Vagina (tissue), 2 donors: ENCODE measurements around the gene NABP1. TPM values are rescaled to one million over a fixed set of nuclear protein-coding genes. Genes with fewer than 3 reads are reported as not detected.
"Not testable (repeated sequence)": the region's sequence is repeated elsewhere in the genome, so short reads cannot be mapped to it uniquely, and the experiment has no call there.

Experiments used
- DNase-seq, 2 donors: peaks; one replicate each; pipeline ENCODE4 v3.0.0-alpha.2; 2017; ENCODE audit errors: extremely low spot score in 2 of 2
- H3K27ac ChIP-seq: fragments of 200-600 bp; sonication (generic); one replicate; pipeline ENCODE4 v1.5.1; 2019
- H3K27me3 ChIP-seq: fragments of 200-600 bp; sonication (generic); one replicate; pipeline ENCODE4 v1.5.1; 2019
- H3K36me3 ChIP-seq, 2 donors: fragments of 200-600 bp; sonication (generic); one replicate each; pipeline ENCODE4 v1.5.1; 2017 to 2019
- H3K4me1 ChIP-seq: fragments of 200-600 bp; sonication (generic); one replicate; pipeline ENCODE4 v1.5.1; 2019
- H3K4me3 ChIP-seq, 2 donors: fragments of 200-600 bp; sonication (generic); 1 replicate in 1 of 2; 2 replicates in 1 of 2; pipeline ENCODE4 v1.5.1; 2016 to 2019
- H3K9me3 ChIP-seq: fragments of 200-600 bp; sonication (generic); one replicate; pipeline ENCODE4 v1.5.1; 2019
- CTCF ChIP-seq, 3 experiments: fragments of 450-650 bp in 2 of 3; fragments of 200-600 bp in 1 of 3; sonication (generic) in 1 of 3; IDR thresholded peaks; one replicate each; pipeline ENCODE4 v1.5.1; 2017 to 2019; ENCODE audit warnings: antibody characterized with exemption in 3 of 3, mild to moderate bottlenecking in 2 of 3, moderate library complexity in 2 of 3
- POLR2A ChIP-seq, 2 donors: fragments of 450-650 bp; IDR thresholded peaks; one replicate each; pipeline ENCODE4 v1.6.1; 2017; ENCODE audit warnings: antibody characterized with exemption in 2 of 2, mild to moderate bottlenecking in 2 of 2, moderate library complexity in 2 of 2
- POLR2AphosphoS5 ChIP-seq, 2 donors: sonication (generic); formaldehyde crosslinking; IDR thresholded peaks; one replicate each; pipeline ENCODE4 v1.9.0; 2017; ENCODE audit warnings: antibody characterized with exemption in 2 of 2, mild to moderate bottlenecking in 2 of 2, low read depth in 1 of 2; ENCODE audit not compliant: insufficient read depth in 1 of 2
- intact Hi-C: fragments of 100-400 bp; cut with DNase I; formaldehyde crosslinking; loops from one replicate; pipeline ENCODE4 v1.15.1; 2023
- total RNA-seq: library from RNA; depleted of rRNA; stranded (reverse); fragments of >200 nt; gene quantifications from one replicate; pipeline ENCODE4 v1.2.3, GENCODE V29; 2016

Gene NABP1
- total RNA-seq, 1 donor from 2014 or later: 35.1 TPM

- H3K27me3 ChIP-seq: no peaks in the 10 kb centered on the region
- no peak overlapping the region for H3K4me3 ChIP-seq
- H3K9me3 ChIP-seq: no peaks in the 10 kb centered on the region
- no peaks in the 10 kb centered on the region for H3K36me3 ChIP-seq
- H3K4me1 ChIP-seq: peaks cover 1% of the 10 kb centered on the region
- no peak for DNase-seq
- no peak overlapping the region for H3K27ac ChIP-seq
- intact Hi-C loops: no loop called here
- TF ChIP-seq POLR2AphosphoS5 (IDR thresholded peaks at IDR 0.05; ENCODE audit: insufficient read depth in 1 of 2, low read depth in 1 of 2): no peak
- TF ChIP-seq CTCF (IDR thresholded peaks at IDR 0.05): no peak
Observed at GRCh38 chr2:191643429-191643828, 34.5 kb upstream of the NABP1 start.

GRCh38 chr2:191644613-191645012 is 33.3 kb upstream of the NABP1 start:
- intact Hi-C loops: not testable (repeated sequence)

GRCh38 chr2:191645032-191645431 is 32.9 kb upstream of the NABP1 start:
- H3K9me3 ChIP-seq: no peaks in the 10 kb centered on the region
- no peak for TF ChIP-seq POLR2AphosphoS5 (IDR thresholded peaks at IDR 0.05; ENCODE audit: insufficient read depth in 1 of 2, low read depth in 1 of 2)
- no peak for TF ChIP-seq CTCF (IDR thresholded peaks at IDR 0.05)
- TF ChIP-seq POLR2A (IDR thresholded peaks at IDR 0.05): no peak
- DNase-seq: no peak
- no peaks in the 10 kb centered on the region for H3K36me3 ChIP-seq
- H3K4me3 ChIP-seq: no peak overlapping the region
- H3K27ac ChIP-seq: no peak overlapping the region
- no peaks in the 10 kb centered on the region for H3K27me3 ChIP-seq
- H3K4me1 ChIP-seq: no peaks in the 10 kb centered on the region
- intact Hi-C loops: no loop called here

More at GRCh38 chr2:191644613-191645012, 33.3 kb upstream of the NABP1 start:
- not testable (repeated sequence) for H3K4me1 ChIP-seq, H3K4me3 ChIP-seq, H3K27ac ChIP-seq, H3K27me3 ChIP-seq, H3K9me3 ChIP-seq, H3K36me3 ChIP-seq, DNase-seq

GRCh38 chr2:191645434-191646162 is 32.3 kb upstream of the NABP1 start:
- DNase-seq: no peak
- Histone ChIP-seq H3K27me3 (no peaks in the 10 kb centered on the region), H3K4me3 (no peak overlapping the region), H3K4me1 (no peaks in the 10 kb centered on the region), H3K27ac (no peak overlapping the region), H3K9me3 (no peaks in the 10 kb centered on the region), H3K36me3 (no peaks in the 10 kb centered on the region)
- no peak for TF ChIP-seq POLR2AphosphoS5 (IDR thresholded peaks at IDR 0.05; ENCODE audit: insufficient read depth in 1 of 2, low read depth in 1 of 2)
- TF ChIP-seq CTCF (IDR thresholded peaks at IDR 0.05): no peak
- no peak for TF ChIP-seq POLR2A (IDR thresholded peaks at IDR 0.05)
- intact Hi-C loops: no loop called here

GRCh38 chr2:191646163-191646902 is 31.6 kb upstream of the NABP1 start:
- intact Hi-C loops: no loop called here
- TF ChIP-seq POLR2A (IDR thresholded peaks at IDR 0.05) (no peak), POLR2AphosphoS5 (IDR thresholded peaks at IDR 0.05; ENCODE audit: insufficient read depth in 1 of 2, low read depth in 1 of 2) (peak in 1 of 2 donors; percentile 51), CTCF (IDR thresholded peaks at IDR 0.05) (no peak)
- Histone ChIP-seq H3K36me3 (no peaks in the 10 kb centered on the region), H3K4me1 (no peaks in the 10 kb centered on the region), H3K4me3 (no peak overlapping the region), H3K27ac (no peak overlapping the region), H3K9me3 (no peaks in the 10 kb centered on the region), H3K27me3 (no peaks in the 10 kb centered on the region)
- no peak for DNase-seq
